ENCODE results near the gene ZNF385C. TPM values are rescaled to one million over a fixed set of nuclear protein-coding genes. Genes with fewer than 3 reads are reported as not detected.

The ZNF385C gene
- total and polyA plus RNA-seq, 11 donors, result 0.06 to 0.38 (median 0.19) TPM; not detected in 3

GRCh38 chr17:42053731-42054500 is 44.4 kb downstream of the ZNF385C start:
- no peak overlapping the region for H3K4me3 ChIP-seq
- peak in 1 of 4 donors; percentile 12 for ATAC-seq
- intact Hi-C loops (cut with DNase I), result no loop called here
- H3K4me1 ChIP-seq, result peaks cover 0 to 13% (median 6%) of the 10 kb centered on the region in 12 donors
- WGBS, 4 donors, result 16 to 19% (median 18%) methylated on average over 11 to 12 of the region's 12 CpGs
- no peaks in the 10 kb centered on the region for H3K36me3 ChIP-seq
- no peaks in the 10 kb centered on the region for H3K9me3 ChIP-seq
- H3K27ac ChIP-seq, result no peak overlapping the region
- TF ChIP-seq CTCF (IDR thresholded peaks at IDR 0.05), result no peak
- no peak for TF ChIP-seq POLR2A (IDR thresholded peaks at IDR 0.05)
- H3K27me3 ChIP-seq, result peaks cover 0 to 43% (median 6%) of the 10 kb centered on the region in 9 donors
- no peak for DNase-seq

- Histone ChIP-seq H3K36me3 (no peaks in the 10 kb centered on the region), H3K27me3 (peaks cover 0 to 39% (median 6%) of the 10 kb centered on the region in 9 donors), H3K4me3 (no peak overlapping the region), H3K9me3 (no peaks in the 10 kb centered on the region), H3K27ac (no peak overlapping the region), H3K4me1 (peaks cover 0 to 13% (median 6%) of the 10 kb centered on the region in 12 donors)
- TF ChIP-seq CTCF (IDR thresholded peaks at IDR 0.05) (no peak), POLR2A (IDR thresholded peaks at IDR 0.05) (no peak)
- ATAC-seq (no peak), DNase-seq (no peak)
- WGBS, 4 donors, result 75 to 79% (median 78%) methylated on average over 6 of the region's 6 CpGs
- intact Hi-C loops (cut with DNase I), result no loop called here
Observed at GRCh38 chr17:42052346-42052877, 45.9 kb downstream of the ZNF385C start.

- DNase-seq (no peak), ATAC-seq (no peak)
- no peaks in the 10 kb centered on the region for H3K9me3 ChIP-seq
- peaks cover 0 to 13% (median 6%) of the 10 kb centered on the region in 12 donors for H3K4me1 ChIP-seq
- H3K27me3 ChIP-seq, result peaks cover 0 to 39% (median 6%) of the 10 kb centered on the region in 9 donors
- no peaks in the 10 kb centered on the region for H3K36me3 ChIP-seq
- intact Hi-C loops (cut with DNase I), result no loop called here
- H3K4me3 ChIP-seq, result no peak overlapping the region
- H3K27ac ChIP-seq, result no peak overlapping the region
- WGBS, 4 donors, result 89 to 94% (median 91%) methylated on average over 6 to 7 of the region's 7 CpGs
- TF ChIP-seq POLR2A (IDR thresholded peaks at IDR 0.05) (no peak), CTCF (IDR thresholded peaks at IDR 0.05) (no peak)
Observed at GRCh38 chr17:42051645-42052044, 46.6 kb downstream of the ZNF385C start.

GRCh38 chr17:42051013-42051400 is 47.3 kb downstream of the ZNF385C start:
- Histone ChIP-seq H3K4me3 (peak overlapping the region; percentile 52 to 86 (median 74)), H3K36me3 (no peaks in the 10 kb centered on the region), H3K4me1 (peaks cover 0 to 13% (median 6%) of the 10 kb centered on the region in 12 donors), H3K27me3 (peaks cover 0 to 38% (median 6%) of the 10 kb centered on the region in 9 donors), H3K27ac (no peak overlapping the region), H3K9me3 (no peaks in the 10 kb centered on the region)
- DNase-seq, result no peak
- intact Hi-C loops (cut with DNase I), result no loop called here
- peak in 1 of 4 donors; percentile 10 for ATAC-seq
- no peak for TF ChIP-seq CTCF (IDR thresholded peaks at IDR 0.05)
- TF ChIP-seq POLR2A (IDR thresholded peaks at IDR 0.05), result no peak
- 60 to 65% (median 61%) methylated on average over 8 of the region's 8 CpGs for WGBS, 4 donors

Measured in heart left ventricle (tissue), 16 donors.